HG03342 (cell line): ENCODE measurements around the gene IL22RA1.

ENCODE experiments used
- ATAC-seq: cut with Tn5 transposase; IDR thresholded peaks from one replicate; pipeline ENCODE4 v1.9.1; 2021; ENCODE audit warnings: mild to moderate bottlenecking, moderate library complexity; ENCODE audit not compliant: unreplicated experiment

The IL22RA1 gene

GRCh38 chr1:24077278-24077978, 65.5 kb downstream of the IL22RA1 start:
- no peak for ATAC-seq

DNA sequence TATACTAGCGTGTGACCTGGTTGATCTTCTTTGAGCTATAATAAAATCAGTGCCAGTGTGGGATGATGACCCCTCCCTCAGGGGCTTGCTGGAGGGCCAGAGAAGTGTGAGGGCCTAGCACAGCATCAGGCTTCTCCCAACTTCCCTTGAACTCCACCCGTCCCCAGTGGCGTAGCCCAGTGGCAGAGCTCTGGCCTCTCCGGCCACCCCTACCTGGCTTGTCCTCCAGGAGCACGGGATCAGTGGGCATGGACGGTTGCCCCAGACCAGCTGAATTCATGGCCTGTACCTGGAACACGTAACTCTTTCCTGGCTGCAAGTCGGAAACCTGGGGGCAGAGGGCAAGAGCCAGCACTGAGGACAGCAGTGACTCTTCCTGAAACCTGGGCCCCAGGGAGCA, 67.0 kb downstream of the IL22RA1 start:
- ATAC-seq: no peak

DNA sequence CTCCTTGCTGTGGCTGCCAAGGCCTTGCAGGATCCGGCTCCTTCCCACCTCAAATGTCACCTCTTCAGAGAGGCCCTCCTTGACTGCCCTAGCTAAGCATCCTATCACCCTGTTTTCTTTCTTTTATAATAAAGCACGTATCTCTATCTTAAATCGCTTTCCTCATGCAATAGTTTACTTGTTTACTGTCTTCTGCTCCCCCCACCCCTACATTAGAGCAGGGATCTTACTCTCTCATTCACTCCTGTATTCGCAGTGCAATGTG, 67.4 kb downstream of the IL22RA1 start:
- ATAC-seq: no peak

- ATAC-seq: no peak
Measured at GRCh38 chr1:24074817-24075589, 67.9 kb downstream of the IL22RA1 start.

DNA sequence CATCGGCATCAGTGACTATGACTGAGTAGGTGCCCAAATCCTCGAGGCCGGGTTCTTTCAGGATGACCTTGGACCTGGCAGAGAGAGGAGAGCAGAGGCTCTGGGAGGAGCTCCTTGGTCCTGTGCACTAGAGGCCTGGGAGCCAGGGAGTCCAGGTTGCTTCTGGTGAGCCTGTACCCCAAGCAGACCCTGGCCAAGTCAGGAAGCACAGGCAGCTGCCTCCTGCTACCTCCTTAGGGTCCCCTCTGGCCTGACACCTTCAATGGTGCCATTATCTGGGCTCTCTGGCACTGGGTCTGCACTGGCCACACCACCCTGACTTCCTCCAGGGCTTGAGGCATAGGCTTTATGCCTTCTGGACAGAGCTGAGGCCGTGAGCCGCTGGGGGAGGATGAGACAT, 68.7 kb downstream of the IL22RA1 start:
- no peak for ATAC-seq

DNA sequence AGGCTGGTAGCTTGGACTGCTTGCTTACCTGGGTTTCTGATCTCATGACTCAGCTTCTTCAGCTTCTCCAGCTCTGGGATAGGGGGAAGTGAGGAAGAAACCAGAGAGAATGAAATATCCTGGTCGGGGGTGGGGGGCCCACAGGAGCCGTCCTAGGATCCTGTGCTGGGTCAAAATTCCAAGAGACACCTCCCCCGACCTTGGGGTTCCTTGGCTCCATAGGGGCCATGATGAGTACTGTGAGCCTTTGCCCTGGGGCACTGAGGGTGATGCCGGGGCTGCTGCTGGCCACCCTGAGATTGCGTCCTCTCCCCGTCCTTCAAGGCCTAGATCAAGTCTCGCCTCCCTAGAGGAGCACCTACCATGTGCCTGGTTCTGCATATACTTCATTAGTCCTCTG, 71.0 kb downstream of the IL22RA1 start:
- ATAC-seq: no peak

- ATAC-seq: no peak
Measured at GRCh38 chr1:24070821-24071393, 72.0 kb downstream of the IL22RA1 start.

- ATAC-seq: no peak
Measured at GRCh38 chr1:24069817-24070216, 73.1 kb downstream of the IL22RA1 start.
